Stimulated activated CD8-positive, alpha-beta memory T cell treated with anti-CD3 and anti-CD28 coated beads, Interleukin-4, amount 100 ng/mL, for 48 hours (primary cell): Measurements from ENCODE around the gene RIMBP2.

Source experiments
- DNase-seq: peaks from one replicate; pipeline ENCODE4 v3.0.0-alpha.2; 2020

The RIMBP2 gene

DNA sequence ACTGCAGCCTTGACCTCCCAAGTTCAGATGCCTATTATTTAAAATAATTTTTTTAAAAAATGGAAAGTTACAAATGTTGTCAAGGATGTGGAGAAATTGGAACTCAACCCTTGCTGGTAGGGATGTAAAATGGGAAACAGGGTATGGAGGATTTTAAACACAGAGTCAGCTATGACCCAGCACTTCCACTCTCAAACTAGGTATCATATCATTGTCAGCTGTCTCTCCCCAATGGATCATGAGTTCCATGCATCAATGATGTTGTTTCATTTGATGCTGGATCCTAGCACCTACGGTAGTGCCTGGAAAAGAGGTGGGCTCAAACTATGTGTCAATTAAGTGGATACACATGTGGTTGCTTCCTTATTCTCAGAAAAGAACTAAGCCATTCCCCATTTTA lies 150.9 kb downstream of the RIMBP2 start:
- no peak for DNase-seq

DNA sequence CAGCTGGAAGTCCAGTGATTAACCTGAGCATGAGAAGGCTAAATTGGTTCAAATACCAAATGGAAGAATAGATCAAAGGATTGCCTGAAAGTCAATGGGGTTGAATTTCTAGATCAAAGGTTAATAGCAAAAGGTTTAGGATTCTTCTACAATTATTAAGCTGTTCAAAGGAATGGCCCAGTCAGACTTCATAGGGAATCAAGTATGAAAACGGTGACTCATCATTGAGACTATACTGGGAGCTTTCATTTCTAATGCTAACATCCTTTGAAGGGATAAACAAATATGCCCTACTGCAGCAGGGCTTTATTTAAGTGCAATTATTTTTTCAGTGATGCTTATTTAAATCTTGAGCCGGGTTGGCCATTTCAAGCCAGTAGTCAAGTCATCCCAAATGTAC lies 152.8 kb downstream of the RIMBP2 start:
- DNase-seq, result no peak

- DNase-seq, result no peak
Measured at GRCh38 chr12:130562716-130563115, 153.4 kb downstream of the RIMBP2 start.

- no peak for DNase-seq
Measured at GRCh38 chr12:130560321-130560720, 155.8 kb downstream of the RIMBP2 start.

DNA sequence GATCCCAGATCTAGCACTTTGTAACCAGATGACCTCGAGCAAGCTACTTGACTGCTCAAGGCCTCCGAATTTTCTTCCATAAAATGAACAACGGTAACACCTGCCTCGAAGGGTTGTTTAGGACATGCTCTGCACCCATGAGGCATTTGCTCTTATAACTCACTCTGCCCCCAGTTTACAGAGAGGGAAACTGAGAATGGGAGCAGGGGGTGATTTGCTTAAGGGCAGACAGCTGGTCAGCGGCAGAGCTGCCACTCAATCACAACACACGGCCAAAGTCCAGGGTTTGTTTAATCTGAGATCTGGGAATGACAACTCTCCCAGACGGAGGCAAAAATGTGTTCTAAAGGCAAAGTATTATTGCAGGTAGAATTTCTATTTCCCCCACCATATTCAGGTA lies 156.3 kb downstream of the RIMBP2 start:
- no peak for DNase-seq

DNA sequence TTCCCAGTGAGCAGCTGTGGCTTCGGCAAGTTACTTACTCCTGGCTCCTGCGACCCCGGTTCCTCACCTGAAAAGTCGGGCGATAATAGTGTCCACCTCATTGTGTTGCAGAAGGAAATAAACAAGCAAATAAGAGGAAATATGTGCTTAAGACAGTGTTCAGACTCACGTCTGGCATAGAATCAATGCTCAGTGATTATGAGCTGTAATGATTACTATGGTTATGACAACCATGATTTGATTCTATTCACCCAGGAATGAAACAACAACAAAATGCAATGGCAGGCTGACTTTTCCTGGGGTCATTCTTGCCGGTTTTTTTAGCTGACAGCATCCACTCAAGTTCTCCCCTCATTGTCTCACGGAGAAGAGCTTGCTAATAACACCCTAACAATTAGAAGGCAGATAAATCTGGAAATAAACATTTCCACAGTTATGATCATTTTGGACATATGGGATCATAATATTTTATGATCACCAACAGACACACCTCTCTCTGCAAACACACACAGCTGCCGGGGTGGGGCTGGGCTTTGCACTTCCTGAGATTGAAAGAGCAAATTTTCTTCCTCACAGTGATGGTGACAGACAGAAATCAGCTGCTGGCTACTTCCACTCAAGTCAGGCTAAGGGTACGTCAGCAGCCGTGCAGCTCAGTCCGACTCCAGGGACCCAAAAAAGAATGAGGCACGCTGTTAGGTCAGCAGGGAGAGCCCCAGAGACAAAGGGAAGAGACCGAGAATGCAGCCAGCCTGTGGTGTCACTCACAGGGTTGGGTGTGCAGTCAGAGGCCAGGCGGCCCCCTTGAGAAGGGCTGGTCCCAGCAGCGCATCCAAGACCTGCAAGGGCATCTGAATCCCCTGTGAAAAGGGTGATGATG lies 158.0 kb downstream of the RIMBP2 start:
- no peak for DNase-seq

DNA sequence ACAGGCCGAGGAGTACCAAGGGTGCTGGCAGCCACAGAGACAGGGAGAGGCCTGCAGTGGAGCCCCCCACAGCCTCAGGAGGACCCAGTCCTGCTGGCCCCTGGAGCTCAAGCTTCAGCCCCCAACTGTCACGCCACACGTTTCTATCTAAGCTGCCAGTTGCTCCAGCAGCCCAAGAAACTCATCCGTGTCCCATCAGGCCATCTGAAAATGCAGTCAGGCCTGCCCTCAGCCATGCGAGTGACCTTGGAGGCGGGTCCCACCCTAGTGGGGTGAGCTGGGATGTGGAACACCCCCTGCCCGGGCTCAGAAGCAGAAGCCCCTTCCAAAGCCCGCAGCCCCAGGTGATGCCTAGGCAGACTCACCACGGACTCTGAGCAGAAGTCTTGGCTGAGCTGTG lies 158.9 kb downstream of the RIMBP2 start:
- DNase-seq, result no peak

DNA sequence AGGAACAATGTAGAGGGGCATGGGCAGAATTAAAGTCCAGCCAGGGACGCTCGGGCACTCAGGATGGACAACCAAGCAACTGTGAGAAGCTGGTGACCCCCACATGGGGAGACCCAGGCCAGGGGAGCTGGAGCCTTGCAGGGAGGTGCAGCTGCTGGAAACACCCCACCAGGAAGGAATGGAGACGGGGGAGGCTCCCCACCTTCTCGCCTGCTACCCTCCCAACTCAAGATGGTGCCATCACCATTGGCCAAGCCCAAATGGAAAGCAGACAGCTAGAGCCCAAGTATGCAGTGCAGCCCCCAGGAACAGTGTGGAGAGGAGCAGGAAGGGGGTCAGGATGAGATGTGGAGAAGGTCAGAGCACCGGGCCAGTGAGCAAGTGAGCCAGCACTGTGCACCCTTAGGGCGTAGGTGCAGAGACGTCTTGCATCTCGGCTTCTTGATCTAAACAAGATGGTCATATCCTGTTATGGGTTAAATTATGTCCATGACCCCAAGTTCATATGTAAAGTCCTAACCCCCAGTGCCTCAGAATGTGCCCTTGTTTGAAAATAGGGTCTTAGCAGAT lies 159.5 kb downstream of the RIMBP2 start:
- no peak for DNase-seq

- no peak for DNase-seq
Measured at GRCh38 chr12:130555628-130556485, 160.2 kb downstream of the RIMBP2 start.

- no peak for DNase-seq
Measured at GRCh38 chr12:130555221-130555620, 160.9 kb downstream of the RIMBP2 start.

GRCh38 chr12:130552483-130552996 lies 163.6 kb downstream of the RIMBP2 start:
- DNase-seq, result no peak

- no peak for DNase-seq
Measured at GRCh38 chr12:130549361-130549760, 166.7 kb downstream of the RIMBP2 start.

DNA sequence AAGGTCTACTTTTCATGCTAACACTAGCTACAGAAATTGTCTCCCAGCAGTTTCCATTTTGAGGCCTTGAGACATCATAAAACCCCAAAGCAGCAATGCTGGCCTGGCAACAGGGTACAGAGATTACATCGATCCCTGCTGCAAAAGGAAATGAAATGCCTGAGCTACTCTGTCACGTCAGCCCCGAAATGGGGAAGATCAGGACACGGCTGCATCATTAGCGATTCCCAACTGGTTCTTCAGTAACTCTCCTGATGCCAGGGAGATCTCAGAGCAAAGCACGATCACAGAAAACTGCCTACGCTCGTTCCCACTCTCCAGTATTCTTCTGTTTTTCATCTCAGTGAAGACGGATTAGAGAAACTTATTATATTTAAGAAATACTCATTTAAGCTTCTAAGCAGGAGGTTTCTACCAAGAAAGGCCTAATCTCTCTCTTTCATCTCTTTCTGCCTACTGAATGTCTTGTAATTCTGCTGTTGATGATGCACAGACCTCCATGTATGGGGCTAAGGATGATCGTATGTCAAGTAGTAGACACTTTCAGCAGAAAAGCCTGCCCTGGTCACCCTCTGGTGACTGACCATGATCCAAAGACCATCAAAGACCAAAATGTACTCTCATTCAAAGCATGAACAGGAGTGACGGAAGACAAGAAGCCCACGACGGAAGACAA lies 168.5 kb downstream of the RIMBP2 start:
- DNase-seq, result no peak

DNA sequence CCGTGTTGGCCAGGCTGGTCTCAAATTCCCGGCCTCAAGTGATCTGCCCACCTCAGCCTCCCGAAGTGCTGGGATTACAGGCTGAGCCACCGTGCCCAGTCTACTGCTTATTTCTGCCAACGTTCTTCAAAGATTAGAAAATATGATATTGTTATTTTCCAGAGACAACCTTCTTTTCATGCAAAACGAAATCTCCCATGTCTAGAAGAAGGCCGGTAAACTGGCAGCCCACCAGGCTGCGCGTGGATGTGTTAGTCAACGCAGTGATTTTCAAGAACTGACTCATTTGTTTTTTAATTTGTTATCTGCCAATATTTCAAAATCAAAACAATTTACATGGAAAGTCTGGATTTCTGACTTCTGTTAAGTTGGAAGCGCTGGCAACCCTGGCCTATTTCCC lies 169.6 kb downstream of the RIMBP2 start:
- DNase-seq, result no peak

- no peak for DNase-seq
Measured at GRCh38 chr12:130545475-130545874, 170.6 kb downstream of the RIMBP2 start.

GRCh38 chr12:130540376-130540775 lies 175.7 kb downstream of the RIMBP2 start:
- DNase-seq, result no peak

DNA sequence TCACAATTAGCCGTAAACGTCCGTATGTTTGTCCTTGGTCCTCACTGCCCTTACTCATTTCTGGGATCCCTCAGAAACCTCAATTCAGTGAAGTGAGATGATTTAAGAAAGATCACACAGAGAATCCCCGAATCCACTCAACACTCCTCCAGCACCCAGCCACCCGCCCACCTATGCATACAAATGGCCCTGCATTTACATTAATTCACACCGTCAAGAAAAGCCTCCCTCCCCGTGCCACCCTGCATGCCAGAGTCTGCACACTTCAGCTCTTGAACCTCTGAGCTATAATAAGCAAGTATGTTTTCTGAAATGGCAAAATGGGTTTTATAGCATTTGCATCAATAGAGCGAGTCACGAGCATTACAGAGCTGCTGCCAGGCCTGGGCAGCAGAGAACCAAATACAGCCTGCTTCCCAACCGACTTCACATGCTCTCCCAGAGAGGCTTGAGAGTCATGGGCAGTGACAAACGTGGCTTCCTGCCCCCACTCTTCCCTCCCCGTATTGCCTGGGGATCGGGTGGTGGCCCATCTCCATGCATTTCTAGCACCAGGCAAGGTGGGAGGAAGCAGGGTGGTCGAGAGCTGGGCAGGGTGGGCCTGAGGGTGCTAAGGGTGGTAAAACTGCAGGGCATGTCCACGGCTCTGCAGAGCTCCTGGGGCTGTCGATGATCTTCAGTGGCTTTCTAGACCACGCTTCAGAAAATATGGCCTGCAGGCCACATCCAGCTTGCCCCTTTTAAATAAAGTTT lies 177.6 kb downstream of the RIMBP2 start:
- DNase-seq, result no peak

GRCh38 chr12:130537655-130538054 lies 178.4 kb downstream of the RIMBP2 start:
- no peak for DNase-seq

- no peak for DNase-seq
Measured at GRCh38 chr12:130537051-130537450, 179.0 kb downstream of the RIMBP2 start.

GRCh38 chr12:130530429-130530828 lies 185.7 kb downstream of the RIMBP2 start:
- DNase-seq, result no peak

DNA sequence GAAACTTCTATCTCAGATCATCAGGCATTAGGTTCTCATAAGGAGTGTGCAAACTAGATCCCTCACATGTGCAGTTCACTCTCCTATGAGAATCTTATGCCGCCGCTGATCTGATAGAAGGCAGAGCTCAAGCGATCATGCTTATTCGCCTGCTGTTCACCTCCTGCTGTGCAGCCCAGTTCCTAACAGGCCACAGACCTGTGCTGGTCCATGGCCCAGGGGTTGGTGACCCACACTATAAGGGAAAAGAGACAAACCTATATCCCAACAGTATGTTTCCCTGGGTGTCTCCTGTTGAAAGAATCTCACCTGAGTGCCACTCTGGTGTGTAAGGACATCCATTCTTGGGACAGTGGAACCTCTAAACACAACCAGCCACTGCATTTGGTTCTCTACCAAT lies 186.3 kb downstream of the RIMBP2 start:
- no peak for DNase-seq

DNA sequence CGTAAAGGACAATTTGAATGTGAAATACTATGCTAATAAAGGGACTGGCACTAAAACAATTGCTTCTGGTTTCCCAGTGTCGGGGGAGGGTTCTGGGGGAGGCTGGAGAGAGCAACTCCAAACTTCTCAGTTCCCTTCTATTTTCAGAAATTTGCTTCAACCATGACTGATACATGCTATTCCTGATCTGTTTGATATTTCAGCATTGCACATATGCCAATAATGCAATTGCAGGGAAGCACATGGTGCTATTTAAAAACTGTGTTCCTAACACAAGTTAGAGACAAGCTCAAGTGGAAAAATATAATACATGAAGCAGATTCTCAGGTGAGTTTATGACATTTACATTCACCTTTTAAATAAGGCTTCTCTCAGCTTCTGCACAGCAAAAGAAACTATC lies 188.9 kb downstream of the RIMBP2 start:
- DNase-seq, result no peak
